Astrocyte of the cerebellum (primary cell): ENCODE data around the gene PRKN.

ENCODE experiments used
- DNase-seq: peaks from one replicate; pipeline ENCODE4 v3.0.0-alpha.2; 2011; ENCODE audit warnings: low read depth
- H3K4me3 ChIP-seq: 2 replicates; pipeline ENCODE4 v1.5.1; 2011; ENCODE audit warnings: mild to moderate bottlenecking, low read depth, low read length, moderate library complexity
- in situ Hi-C: cut with HindIII; loops from 2 replicates; pipeline ENCODE4 v1.10.0; 2017; ENCODE audit warnings: low sequenced_read_pairs
- TF ChIP-seq, protein P1 (sequence below): IDR thresholded peaks from 2 replicates; pipeline ENCODE4 v1.5.1; 2012; ENCODE audit warnings: low read length, low read depth, moderate library complexity, mild to moderate bottlenecking; ENCODE audit errors: missing control alignments

Gene PRKN

DNA sequence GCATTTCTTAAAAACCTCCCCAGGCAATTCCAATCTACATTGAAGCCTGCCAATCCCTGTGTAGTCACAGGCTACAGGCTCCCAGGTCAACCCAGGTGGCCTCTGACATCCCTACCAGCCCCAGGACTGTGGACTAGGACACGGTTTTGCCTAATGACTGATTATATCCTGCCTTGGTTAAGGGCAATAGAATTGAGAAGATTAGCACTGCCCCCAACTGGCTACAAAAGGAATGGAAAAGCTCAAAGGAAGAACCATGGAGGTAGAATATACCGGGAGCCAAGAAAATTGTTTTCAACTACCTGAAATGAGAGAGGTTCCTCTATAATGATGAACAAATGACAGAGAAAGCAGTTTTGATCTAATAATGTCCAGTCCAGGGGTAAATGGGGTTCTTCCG is 1032.6 kb downstream of the PRKN start:
- in situ Hi-C loops, result no loop called here
- TF ChIP-seq, protein P1, sequence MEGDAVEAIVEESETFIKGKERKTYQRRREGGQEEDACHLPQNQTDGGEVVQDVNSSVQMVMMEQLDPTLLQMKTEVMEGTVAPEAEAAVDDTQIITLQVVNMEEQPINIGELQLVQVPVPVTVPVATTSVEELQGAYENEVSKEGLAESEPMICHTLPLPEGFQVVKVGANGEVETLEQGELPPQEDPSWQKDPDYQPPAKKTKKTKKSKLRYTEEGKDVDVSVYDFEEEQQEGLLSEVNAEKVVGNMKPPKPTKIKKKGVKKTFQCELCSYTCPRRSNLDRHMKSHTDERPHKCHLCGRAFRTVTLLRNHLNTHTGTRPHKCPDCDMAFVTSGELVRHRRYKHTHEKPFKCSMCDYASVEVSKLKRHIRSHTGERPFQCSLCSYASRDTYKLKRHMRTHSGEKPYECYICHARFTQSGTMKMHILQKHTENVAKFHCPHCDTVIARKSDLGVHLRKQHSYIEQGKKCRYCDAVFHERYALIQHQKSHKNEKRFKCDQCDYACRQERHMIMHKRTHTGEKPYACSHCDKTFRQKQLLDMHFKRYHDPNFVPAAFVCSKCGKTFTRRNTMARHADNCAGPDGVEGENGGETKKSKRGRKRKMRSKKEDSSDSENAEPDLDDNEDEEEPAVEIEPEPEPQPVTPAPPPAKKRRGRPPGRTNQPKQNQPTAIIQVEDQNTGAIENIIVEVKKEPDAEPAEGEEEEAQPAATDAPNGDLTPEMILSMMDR, result peak; percentile 50
- DNase-seq, result no peak
- H3K4me3 ChIP-seq, result no peak overlapping the region

DNA sequence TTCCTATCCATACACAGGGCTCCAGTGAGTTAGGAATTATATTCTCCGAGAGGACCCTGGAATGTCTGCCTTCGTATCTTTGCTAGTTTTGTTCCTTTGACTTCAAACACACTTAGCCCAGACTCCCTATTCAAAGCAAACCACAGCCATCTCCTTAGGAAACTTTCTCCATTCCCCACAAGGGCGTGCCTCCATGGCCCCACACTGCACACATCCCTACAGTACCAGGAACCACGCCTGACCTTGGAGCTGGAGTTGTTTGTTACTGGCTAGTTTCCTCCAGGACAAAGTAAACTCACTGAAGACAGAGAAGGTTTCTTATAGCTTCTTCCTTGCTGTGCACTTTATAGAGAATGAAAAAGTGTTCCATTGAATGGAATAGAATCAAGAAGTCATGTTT is 1040.9 kb downstream of the PRKN start:
- H3K4me3 ChIP-seq, result no peak overlapping the region
- in situ Hi-C loops, result no loop called here
- TF ChIP-seq, protein P1, result no peak
- no peak for DNase-seq

DNA sequence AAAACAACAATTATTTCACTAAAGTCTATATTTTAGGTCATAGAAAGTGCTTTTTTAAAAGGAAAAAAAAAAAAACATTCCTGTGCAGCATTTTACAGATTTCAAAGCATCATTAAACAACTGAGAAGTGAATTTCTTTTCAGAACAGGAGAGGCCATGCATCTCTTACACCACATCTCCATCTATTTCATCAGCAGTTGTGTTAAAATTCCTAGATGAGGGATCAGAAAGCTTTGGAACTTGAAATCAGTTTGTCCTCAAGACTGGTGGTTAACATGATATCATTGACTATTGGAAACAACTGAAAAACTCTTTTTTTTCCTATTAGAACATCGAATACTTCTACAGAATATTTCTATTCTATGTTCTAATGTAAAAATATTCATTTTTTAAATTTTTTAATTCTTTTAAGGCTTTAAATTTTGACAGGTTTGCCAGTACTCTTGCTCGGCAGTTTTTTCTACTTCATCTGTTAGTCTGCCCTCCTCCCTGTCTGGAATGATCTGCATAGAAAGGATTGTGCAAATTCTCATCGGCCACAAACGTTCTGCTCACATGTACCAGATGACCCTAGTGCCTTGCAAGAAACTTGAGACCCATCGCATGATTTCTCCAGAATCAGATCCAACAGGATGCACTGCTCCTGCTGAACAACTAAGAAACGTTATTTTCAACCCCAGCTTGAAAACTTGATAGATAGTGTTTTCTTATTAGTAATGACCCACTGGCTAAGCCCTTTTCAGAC is 1042.7 kb downstream of the PRKN start:
- in situ Hi-C loops, result no loop called here
- TF ChIP-seq, protein P1, result no peak
- no peak overlapping the region for H3K4me3 ChIP-seq
- no peak for DNase-seq

DNA sequence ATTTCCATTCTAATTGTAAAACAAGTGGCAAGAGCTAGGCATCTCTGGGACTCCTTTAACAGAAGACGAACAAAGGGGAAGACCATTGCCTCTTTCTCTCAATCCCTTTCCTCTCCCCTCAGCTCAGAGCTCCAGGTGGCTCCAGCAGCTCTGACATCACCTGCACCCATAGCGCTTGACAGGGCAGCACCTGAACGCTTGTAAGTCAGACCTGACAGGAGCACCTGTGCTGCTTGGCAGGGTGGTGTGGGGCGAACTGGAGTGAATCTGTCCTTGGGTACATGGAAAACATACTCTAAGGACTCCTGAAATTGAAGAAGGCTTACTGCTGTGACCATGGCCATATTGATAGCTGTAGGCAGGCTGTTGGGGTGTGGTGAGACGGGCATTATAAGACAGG is 1044.2 kb downstream of the PRKN start:
- H3K4me3 ChIP-seq, result no peak overlapping the region
- TF ChIP-seq, protein P1, result no peak
- in situ Hi-C loops, result no loop called here
- no peak for DNase-seq

DNA sequence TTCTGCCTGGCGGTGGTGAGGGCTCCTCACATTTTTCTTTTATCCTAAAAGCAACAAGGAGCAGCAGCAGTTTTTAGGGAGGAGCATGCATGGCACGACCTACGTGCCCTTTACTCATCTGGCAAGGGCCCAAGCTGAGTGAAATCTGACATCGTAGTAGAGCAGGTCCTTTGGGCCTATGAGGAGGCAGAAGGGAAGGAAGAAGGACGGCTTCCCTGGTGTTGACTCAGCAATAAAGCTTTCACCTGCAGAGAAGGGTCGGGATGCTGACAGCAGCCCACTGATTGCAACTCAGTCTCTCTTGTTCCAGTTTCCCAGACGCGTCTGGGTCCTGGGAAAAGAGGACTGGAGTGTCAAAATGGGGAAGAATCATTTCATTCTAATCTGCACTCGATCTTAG is 1044.6 kb downstream of the PRKN start:
- DNase-seq, result no peak
- no peak overlapping the region for H3K4me3 ChIP-seq
- in situ Hi-C loops, result no loop called here
- TF ChIP-seq, protein P1, result no peak

DNA sequence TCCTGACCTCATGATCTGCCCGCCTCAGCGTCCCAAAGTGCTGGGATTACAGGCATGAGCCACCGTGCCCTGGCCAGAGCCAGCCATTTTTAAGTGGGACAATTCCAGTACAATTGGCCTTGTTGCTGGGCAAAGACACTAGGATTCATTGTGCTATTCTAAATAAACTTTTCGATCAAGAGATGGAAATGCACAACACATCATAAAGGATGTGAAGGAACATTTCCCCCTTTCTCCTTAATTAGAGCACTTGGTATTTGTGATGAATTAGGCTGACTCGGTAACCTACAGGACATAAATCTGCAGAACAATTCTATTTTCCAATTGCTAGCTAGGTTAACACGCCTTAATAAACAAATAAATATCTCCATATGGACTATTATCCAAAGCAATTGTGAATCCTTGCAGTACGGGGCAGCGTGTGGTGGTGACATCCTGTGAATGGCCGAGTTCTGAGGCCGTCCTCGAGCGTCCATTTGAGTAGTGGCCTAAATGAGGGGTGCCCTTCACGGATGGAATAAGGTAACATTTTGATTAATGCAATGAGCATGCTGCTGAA is 1047.5 kb downstream of the PRKN start:
- no peak overlapping the region for H3K4me3 ChIP-seq
- DNase-seq, result no peak
- in situ Hi-C loops, result no loop called here
- TF ChIP-seq, protein P1, result no peak
